ENCODE data around the gene MYCN.

The MYCN gene

DNA sequence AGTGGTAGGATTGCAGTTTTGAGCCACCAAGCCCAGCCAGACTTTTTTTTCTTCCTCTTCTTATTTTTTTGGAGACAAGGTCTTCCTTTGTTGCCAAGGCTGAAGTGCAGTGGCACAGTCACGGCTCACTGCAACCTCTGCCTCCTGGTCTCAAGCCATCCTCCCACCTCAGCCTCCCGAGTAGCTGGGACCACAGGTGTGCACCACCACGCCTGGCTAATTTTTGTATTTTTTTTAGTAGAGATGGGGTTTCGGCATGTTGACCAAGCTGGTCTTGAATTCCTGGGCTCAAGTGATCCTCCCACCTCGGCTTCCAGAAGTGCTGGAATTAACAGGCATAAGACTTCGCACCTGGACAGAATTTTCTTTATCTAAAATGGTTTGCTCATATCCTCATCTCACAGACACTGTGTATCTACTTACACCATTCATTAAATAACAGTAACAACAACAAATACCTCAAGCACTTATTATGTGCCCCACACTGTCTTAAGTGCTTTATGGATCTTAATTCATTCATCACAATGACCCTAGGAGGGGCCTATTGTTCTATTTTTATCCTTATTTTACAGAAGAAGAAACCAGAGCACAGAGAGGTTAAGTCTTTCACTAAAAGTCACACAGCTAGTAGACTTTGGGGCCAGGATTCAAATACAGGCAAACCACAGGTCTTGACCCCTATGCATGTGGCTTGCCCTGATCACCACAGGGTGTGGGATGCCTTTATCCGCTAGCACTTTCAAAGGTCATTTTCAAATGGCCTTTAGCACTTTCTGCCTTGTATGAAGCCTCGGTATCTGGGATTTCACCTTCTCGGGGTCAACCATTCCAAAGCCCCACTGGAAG is 39.6 kb downstream of the MYCN start:
- DNase-seq = no peak

DNA sequence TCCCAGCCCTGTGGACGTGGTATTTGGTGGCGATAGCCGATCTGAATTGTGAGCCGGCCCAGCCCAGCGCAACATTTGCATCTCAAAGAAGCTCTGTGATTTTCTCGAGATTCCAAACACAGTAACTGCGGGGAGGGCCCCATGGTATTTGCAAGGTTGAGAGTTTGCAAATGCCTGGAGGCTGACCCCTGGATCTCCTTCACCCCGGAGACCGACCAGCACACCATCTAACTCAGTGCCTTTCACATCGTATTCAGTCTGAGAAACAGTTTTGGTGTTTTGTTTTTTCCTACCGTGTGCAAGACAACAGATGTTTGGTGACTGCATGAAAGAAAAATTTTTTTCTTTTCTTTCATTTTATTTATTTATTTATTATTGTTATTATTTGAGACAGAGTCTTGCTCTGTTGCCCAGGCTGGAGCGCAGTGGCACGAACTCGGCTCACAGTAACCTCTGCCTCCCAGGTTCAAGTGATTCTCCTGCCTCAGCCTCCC is 40.3 kb downstream of the MYCN start:
- DNase-seq = no peak

DNA sequence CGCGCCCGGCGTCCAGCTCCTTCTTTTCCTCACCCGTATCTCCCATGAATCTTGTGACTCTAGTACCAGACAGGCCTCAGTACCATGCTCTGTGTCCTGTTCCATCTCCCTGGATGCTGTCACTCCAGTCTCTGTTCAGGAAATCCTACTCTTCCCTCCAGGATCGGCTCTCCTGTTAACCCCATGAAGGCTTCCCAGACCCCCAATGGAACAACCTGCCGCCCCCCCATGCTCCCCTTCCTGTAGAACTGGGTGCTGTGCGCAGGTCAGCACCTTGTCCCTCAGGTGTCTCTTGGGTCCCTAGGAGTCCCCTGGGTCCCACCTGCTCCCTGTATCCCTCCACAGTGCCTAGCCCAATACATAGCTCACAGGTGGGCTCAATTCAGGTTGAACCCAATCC is 41.3 kb downstream of the MYCN start:
- no peak for DNase-seq

DNA sequence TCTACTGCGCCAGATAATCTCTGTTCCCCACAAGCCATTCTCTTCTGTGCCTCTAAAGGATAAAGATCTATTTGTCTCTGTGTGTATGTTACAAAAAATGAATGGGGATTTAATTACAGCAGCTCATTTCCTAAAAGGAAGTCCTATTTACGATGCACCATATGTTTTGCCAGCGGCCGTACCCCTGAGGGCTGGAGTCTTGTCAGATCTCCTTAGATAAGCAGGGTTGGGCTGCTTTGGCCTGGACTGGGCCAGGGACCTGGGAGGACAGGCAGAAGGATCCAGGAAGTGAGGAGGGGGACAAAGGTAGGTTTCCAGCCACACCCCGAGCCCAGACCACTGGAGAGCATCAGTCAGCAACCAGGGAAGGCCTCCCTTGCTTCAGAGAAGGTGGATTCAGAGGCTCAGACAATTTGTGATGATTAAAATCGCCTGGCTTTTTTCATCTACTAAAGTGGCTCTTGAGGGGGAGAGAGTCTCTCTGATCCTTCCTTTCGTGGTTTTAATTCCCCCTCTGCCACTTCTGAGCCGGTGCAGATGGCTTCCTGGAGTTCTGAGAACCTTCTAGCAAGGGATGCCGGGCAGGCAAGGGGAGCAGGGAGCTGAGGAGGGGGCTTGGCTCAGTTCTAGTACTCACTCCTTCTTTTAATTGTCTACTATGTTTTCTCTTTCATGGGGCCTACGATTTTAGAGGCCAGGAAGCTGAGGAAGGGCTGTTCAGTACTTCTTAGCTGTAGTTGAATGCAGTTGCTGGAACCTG is 42.1 kb downstream of the MYCN start:
- no peak for DNase-seq

DNA sequence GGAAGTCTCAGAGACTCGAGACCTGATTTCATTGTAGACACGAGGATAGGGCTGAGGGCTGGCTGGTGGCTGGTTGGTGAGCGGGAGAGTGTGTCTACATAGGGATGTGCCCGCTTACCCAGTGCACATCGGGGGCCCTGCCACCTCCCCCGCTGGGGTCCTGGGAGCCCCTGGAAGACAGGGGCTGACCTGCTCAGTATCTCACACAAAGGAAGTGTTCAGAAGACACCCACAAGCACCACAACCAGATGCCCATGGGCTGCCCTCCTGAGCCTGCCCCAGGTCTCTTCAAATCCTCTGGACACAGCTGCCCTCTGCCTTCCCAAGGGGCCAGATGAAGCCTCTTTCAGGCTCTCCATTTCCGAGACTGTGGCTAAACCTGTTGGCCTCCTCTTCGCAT is 43.1 kb downstream of the MYCN start:
- no peak for DNase-seq

DNA sequence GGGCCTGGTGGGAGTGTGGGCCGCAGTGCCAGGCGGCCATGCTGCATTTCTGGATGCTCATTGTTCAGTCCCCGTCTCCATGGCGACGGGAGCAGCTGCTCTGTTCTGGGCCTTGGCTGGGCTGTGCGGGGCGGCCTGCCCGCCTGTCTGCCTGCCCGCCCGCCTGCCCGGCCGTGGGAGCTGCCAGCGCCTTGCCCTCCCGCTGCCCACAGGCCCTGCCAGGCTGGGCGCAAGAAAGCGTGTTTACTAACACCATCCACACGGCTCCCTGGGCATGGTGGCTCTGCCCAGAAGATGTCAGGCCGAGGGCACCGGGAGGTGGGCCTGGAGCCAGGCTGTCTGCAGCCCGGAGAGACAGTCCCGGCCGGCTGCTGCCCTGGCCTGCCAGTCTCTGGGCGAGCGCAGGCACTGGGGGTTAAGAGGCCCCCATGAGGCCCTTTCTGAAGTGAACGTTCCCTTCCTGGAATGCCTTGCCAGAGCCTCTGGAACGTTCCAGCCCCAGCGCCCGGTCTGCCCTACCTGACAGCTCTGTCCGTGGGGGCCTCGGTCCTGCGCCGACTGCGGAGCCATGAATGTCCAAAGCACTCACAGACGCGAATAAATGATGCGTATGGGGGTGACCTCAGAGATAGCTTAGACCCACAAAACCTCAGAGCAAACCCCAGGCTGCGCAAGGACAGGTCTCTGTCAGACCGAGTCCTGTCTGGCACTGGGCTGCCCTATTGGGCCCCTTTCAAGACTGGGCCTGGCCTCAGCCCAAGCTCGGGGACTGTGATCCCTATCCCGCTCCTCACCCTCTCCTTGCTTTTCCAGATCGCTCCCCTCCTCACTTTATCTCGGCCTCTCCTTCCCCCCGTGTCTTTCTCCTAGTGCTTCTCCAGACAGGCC is 44.3 kb downstream of the MYCN start:
- DNase-seq = no peak

DNA sequence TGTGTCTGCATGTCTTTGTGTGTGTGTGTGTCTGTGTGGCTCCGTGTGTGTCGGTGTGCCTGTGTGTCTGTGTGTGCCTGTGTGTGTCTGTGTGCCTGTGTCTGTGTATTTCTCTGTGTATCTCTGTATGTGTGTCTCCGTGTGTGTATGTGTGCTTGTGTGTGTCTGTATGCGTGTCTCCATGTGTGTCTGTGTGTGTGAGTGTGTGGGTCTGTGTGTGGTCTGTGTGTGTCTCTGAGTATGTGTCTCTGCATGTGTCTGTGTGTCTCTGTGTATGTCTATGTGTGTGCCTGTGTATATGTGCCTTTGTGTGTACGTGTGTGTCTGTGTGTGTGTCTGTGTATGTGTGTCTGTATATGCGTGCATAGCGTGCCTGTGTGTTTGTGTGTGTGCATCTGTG is 45.2 kb downstream of the MYCN start:
- DNase-seq = no peak

DNA sequence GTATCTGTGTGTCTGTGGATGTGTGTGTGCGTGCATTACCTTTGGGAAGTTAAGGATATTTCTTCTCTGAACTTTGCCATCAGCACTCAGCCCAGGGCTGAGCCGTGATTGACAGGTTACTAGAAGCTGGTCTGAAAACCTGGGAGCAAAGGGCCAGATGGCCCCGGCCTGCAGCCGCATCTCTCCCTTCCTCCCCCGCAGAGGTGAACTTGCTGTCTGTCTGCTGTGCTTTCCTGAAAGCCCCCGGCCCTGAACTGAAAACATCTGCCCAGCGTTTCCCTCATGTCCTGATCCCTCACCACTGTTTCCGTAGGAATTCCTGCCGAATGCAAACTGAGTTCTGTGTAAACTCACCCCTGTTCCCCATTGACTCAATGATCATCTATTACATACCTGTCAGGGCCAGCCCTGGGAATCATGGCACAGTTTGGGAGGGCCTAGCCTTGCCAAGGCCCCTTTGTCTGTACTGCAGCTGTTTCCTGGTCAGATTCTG is 45.8 kb downstream of the MYCN start:
- DNase-seq = no peak

DNA sequence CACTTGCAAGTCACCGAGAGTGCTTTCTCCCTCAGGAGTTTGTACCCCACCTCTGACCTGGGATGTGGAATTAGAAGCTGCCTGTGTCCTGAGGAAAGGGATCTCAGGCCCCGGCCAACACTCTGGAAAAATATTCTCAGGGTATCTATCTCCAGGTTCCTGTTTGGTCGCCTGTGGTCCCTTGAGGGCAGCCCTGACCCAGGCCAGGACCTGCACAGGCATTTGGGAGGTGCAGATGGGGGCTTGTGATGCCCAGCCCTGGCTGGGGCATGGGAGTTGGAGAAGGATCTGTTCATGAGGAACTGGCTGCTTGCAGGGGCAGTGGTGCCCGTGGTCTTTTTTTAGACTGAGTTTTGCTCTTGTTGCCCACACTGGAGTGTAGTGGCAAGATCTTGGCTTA is 46.3 kb downstream of the MYCN start:
- DNase-seq = no peak

DNA sequence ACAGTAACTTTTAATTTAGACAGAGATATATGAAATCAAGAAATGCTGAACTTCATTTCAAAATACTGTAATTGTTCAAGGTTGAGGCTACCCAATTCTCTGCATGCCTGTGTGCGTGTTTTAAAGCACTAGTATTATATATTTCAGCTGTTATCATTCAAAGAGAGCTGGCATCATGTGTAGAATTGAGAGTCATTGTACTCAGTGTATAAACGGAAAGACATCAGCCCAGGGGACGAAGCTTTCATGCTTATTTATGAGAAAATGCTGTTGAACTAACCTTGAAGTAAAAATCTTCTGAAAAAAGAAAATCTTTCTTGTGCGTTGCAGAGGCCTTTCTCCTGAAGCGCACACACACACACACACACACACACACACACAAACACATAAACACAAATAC is 48.4 kb downstream of the MYCN start:
- DNase-seq = no peak

DNA sequence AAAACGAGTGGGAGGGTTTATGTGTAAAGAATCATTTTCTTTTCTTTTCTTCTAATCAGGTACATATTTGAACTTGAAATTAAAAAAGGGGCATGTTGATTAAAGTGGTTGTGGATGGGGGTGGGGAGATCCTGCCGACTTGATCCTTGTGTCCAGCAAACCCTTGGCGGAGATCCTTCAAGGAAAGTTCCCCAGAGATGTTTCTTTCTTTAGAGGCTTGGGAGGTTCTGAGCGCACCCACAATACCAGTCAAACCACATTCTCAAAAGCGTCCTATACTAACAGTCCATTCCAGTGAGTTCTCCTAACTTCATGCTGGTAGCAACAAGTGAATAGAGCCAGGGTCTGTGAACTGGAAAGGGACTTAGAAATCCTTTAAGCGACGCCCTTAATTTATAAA is 49.2 kb downstream of the MYCN start:
- DNase-seq = no peak

DNA sequence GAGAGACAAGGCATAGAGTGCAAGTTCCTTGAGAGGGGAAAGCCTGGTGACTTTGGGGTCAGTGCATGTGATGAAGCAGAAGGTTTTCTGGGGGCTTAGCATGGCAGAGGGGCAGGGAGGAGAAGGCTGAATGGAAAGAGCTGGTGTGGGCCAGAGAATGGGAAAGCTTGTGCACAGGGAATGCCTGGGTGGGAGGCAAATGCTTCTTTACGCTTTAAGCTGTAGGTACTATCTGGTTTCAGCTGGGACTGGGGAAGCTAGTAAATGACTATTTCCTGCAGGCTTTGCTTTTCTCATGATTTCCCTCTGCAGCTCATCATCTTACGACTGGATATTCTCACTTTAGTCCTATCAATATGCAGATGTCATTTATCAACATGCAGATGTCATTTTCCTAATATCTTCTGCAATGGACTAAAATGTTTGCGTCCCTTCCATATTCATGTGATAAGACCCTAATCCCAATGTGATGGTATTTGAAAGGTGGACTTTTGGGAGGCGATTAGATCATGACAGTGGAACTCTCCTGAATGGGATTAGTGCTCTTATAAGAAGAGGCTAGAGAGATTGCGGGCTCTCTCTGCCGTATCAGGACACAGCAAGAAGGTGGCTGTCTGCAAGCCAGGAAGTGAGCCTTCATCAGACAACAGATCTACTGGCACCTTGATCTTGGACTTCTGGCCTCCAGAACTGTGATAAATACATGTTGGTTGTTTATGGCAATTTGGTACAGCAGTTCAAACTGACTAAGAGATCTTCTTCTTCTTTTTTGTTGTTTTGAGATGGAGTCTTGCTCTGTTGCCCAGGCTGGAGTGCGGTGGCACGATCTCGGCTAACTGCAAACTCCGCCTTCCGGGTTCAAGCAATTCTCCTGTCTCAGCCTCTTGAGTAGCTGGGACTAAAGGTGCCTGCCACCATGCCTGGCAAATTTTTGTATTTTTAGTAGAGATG is 50.1 kb downstream of the MYCN start:
- no peak for DNase-seq

DNA sequence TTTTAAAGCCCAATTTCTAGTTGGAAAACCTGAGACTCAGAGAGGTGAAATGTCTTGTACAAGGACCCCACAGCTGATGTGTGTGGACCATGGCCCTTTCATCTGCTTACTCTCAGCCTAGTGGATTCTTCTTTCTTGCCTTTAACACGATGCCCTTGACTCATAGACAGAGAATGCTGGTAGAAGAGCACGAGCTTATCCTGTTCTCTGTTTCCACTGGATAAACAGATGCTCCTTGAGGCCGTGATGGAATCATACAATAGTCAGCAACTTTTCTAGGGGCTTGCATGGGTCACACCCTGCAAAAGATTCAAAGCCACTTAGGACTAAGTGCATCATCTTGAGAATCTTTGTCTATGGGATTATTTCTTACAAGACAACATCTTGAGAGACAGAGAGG is 50.9 kb downstream of the MYCN start:
- DNase-seq = no peak

DNA sequence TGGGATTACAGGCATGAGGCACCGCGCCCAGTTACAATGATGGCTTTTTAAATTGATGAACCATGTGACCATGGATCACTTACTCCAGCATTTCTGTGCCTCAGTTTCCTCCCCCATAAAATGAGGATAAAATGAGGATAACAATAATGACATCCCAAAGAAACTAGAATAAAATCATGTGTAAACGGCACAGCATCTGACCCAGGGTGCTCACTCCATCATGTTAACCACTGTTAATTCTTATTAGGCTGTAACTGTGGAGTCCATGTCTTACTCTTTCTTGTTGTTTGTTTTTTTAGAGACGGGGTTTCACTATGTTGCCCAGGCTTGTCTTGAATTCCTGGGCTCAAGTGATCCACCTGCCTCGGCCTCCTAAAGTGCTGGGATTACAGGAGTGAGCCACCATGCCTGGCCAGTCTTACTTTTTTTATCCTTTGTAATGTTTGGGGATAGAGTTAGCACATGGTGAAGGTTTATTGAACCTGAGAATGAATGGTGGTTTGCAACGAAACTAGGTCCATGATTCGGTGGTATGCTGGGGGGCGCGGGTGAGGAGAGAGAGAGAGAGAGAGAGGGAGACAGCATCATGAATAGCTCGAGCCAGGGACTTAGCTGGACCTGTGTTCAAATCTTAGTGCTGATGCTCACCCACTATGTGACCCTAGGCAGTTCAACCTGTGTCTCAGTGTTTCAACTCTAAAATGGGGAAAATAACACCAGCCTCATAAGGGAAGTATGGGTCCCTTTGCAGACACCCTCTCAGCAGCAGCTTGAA is 52.3 kb downstream of the MYCN start:
- DNase-seq = no peak

DNA sequence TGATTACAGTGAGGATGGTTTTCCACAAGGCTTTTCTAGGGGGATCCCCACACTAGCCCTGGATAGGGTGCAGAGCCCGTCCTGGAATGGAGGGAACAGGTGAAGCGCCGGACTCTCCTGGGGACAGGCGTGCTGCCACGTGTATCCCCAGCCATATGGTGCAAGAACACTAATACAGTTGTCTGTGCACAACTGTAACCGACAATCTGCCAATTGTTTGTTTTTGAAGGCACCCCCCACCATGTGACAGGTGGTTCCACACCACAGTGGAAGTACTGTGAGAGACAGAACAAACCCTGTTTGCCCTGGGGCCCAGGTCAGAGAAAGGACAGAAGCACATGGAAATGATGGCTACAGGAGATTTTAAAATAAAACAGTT is 52.9 kb downstream of the MYCN start:
- DNase-seq = no peak

DNA sequence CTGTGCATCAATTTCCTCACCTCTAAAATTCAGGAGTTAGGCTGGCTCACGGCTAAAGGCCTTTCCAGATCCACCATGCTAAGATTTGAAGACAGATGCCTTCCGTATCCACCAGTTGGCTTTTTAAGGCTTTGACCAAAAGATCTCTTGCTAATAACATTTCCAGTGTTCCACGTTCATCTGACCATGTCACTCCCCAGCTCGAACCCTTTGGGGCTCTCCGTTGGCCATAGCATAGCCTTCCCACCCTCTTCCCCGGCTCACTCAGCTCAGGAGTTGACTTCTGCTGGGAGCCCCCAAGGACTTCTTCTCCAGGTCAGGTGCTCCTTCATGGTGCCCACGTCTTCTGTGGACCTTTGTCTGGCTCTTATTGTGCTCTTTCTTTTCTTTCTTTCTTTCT is 53.3 kb downstream of the MYCN start:
- no peak for DNase-seq

DNA sequence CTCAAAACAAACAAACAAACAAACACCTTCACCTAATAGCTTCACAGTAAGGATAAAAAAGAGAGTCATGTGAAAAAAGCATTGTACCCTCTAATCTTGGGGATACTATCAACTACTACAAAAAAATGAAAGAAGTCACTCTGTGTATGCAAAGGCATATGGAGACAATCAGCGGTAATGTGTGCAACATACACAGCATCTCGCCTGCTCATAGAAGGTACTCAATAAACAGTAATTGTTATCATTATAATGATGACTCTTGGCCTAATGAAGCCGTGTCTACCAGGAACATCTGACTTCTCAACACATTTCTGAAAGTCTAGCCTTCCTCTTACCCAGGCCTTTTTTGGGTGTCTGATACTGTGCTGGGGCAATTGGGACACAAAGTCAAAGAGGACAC is 55.3 kb downstream of the MYCN start:
- no peak for DNase-seq
